A549 (cell line): ENCODE measurements around the gene VEGFC. TPM values are rescaled to one million over a fixed set of nuclear protein-coding genes. Genes with fewer than 3 reads are reported as not detected.
A peak's percentile ranks its signal among the peaks of the same experiment; 100 is the strongest.

Experiments used
- ATAC-seq, 2 experiments: fragments of 200-7000 bp in 1 of 2; fragments of >200 bp in 1 of 2; cut with Nextera tagmentation in 1 of 2; cut with Tn5 transposase in 1 of 2; 3 replicates each; pipeline versions ENCODE4 v1.8.0 to v1.9.1; 2018 to 2020; ENCODE audit warnings: mild to moderate bottlenecking in 1 of 2, moderate library complexity in 1 of 2
- CTCF ChIA-PET: fragments of 300-600 bp; sonication (Branson Sonifier 250); formaldehyde crosslinking; extraction: SDS; loops from one replicate; lab custom pipeline; 2021; ENCODE audit warnings: antibody characterized with exemption, inconsistent platforms; lab: Yijun Ruan, JAX
- POLR2A ChIA-PET: fragments of 350-600 bp; formaldehyde crosslinking; extraction: SDS; loops from one replicate; lab custom pipeline; 2021; ENCODE audit warnings: antibody characterized with exemption, inconsistent platforms; lab: Yijun Ruan, JAX
- DNase-seq, 2 experiments: peaks; one replicate each; pipeline versions ENCODE4 v3.0.0 to v3.0.0-alpha.2; 2011 to 2016; ENCODE audit warnings: low read depth in 1 of 2, low spot score in 1 of 2
- FAIRE-seq: peaks from 2 replicates; lab custom pipeline; 2011; peaks lifted over from hg19 to GRCh38; lab: Jason Lieb, UNC
- H3K27ac ChIP-seq, 2 experiments: fragments of >200 bp; sonication (Bioruptor Twin); formaldehyde crosslinking; 3 replicates each; pipeline ENCODE4 v1.5.1; 2016 to 2017
- H3K4me1 ChIP-seq: fragments of >200 bp; sonication (Bioruptor Twin); formaldehyde crosslinking; 3 replicates; pipeline ENCODE4 v1.6.1; 2016
- H3K4me2 ChIP-seq: fragments of >200 bp; sonication (Bioruptor Twin); formaldehyde crosslinking; 3 replicates; pipeline ENCODE4 v1.6.1; 2016
- H3K4me3 ChIP-seq: fragments of >200 bp; sonication (Bioruptor Twin); formaldehyde crosslinking; 3 replicates; pipeline ENCODE4 v1.5.1; 2016
- H3K9me3 ChIP-seq: fragments of >200 bp; sonication (Bioruptor Twin); formaldehyde crosslinking; 3 replicates; pipeline ENCODE4 v1.6.1; 2016
- CTCF ChIP-seq: fragments of >200 bp; sonication (Bioruptor Twin); formaldehyde crosslinking; IDR thresholded peaks from 3 replicates; pipeline ENCODE4 v1.5.1; 2016
- EHF ChIP-seq: fragments of 250-450 bp; sonication (Bioruptor Pico); IDR thresholded peaks from 2 replicates; pipeline ENCODE4 v1.5.0; 2020; ENCODE audit warnings: mild to moderate bottlenecking
- EP300 ChIP-seq, 2 experiments: fragments of >200 bp; sonication (Bioruptor Twin); formaldehyde crosslinking; IDR thresholded peaks; 2 replicates in 1 of 2; 3 replicates in 1 of 2; pipeline ENCODE4 v1.6.1; 2016 to 2017
- ESRRA ChIP-seq: fragments of 150-350 bp; IDR thresholded peaks from 2 replicates; pipeline ENCODE4 v1.6.1; 2014; ENCODE audit warnings: mild to moderate bottlenecking, low read length, borderline replicate concordance
- FOSL2 ChIP-seq, 2 experiments: fragments of 450-650 bp in 1 of 2; fragments of >200 bp in 1 of 2; sonication (Bioruptor Twin) in 1 of 2; formaldehyde crosslinking; IDR thresholded peaks; 2 replicates each; pipeline versions ENCODE4 v1.5.0 to v1.6.1; 2016 to 2020; ENCODE audit warnings: mild to moderate bottlenecking in 1 of 2, moderate library complexity in 1 of 2
- GATA3 ChIP-seq: IDR thresholded peaks from 2 replicates; pipeline ENCODE4 v1.6.1; 2012; ENCODE audit warnings: borderline replicate concordance
- HES2 ChIP-seq: fragments of >200 bp; sonication (Bioruptor Twin); formaldehyde crosslinking; IDR thresholded peaks from 2 replicates; pipeline ENCODE4 v1.6.1; 2016
- HEYL ChIP-seq: fragments of 250-450 bp; sonication (Bioruptor Pico); IDR thresholded peaks from 2 replicates; pipeline ENCODE4 v1.8.0; 2021; ENCODE audit warnings: mild to moderate bottlenecking, moderate library complexity
- JUN ChIP-seq, 2 experiments: fragments of >200 bp; sonication (Bioruptor Twin); formaldehyde crosslinking; IDR thresholded peaks; 2 replicates in 1 of 2; 3 replicates in 1 of 2; pipeline ENCODE4 v1.6.1; 2016 to 2017
- KDM1A ChIP-seq: fragments of 200-600 bp; sonication (generic); IDR thresholded peaks from 2 replicates; pipeline ENCODE4 v1.6.1; 2016; ENCODE audit warnings: low read depth, mild to moderate bottlenecking
- KDM5A ChIP-seq: fragments of 200-600 bp; sonication (generic); IDR thresholded peaks from 2 replicates; pipeline ENCODE4 v1.6.1; 2016; ENCODE audit warnings: antibody characterized with exemption, mild to moderate bottlenecking
- MAFK ChIP-seq: fragments of 450-650 bp; IDR thresholded peaks from 2 replicates; pipeline ENCODE4 v1.6.1; 2014; ENCODE audit not compliant: partially characterized antibody
- MYC ChIP-seq: IDR thresholded peaks from 2 replicates; pipeline ENCODE4 v1.6.1; 2012; ENCODE audit warnings: mild to moderate bottlenecking, inconsistent platforms, low read length, improper control_type of control experiment, borderline replicate concordance
- NPAS2 ChIP-seq: fragments of 250-450 bp; sonication (Bioruptor Pico); IDR thresholded peaks from 2 replicates; pipeline ENCODE4 v1.8.0; 2022; ENCODE audit warnings: mild to moderate bottlenecking, moderate library complexity, borderline replicate concordance
- NR3C1 ChIP-seq: fragments of >200 bp; sonication (Bioruptor Twin); formaldehyde crosslinking; IDR thresholded peaks from 3 replicates; pipeline ENCODE4 v1.6.1; 2017
- POLR2A ChIP-seq: IDR thresholded peaks from 2 replicates; pipeline ENCODE4 v1.6.1; 2012; ENCODE audit warnings: mild to moderate bottlenecking, low read length
- POLR2AphosphoS2 ChIP-seq: conservative IDR thresholded peaks from 2 replicates; pipeline ENCODE4 v1.6.1; 2012; ENCODE audit warnings: low read length, improper control_type of control experiment, inconsistent platforms
- RAD21 ChIP-seq, 2 experiments: fragments of >200 bp in 1 of 2; sonication (Bioruptor Twin) in 1 of 2; formaldehyde crosslinking in 1 of 2; IDR thresholded peaks in 1 of 2; conservative IDR thresholded peaks in 1 of 2; 2 replicates in 1 of 2; 3 replicates in 1 of 2; pipeline ENCODE4 v1.6.1; 2012 to 2018; ENCODE audit warnings: inconsistent platforms in 1 of 2
- RFX5 ChIP-seq: fragments of 450-650 bp; IDR thresholded peaks from 2 replicates; pipeline ENCODE4 v1.7.1; 2014; ENCODE audit warnings: antibody characterized with exemption, mild to moderate bottlenecking, moderate library complexity
- RNF2 ChIP-seq: fragments of 200-600 bp; sonication (generic); IDR thresholded peaks from 2 replicates; pipeline ENCODE4 v1.6.1; 2016; ENCODE audit warnings: low read depth, mild to moderate bottlenecking, antibody characterized with exemption, moderate library complexity, borderline replicate concordance
- SREBF2 ChIP-seq: fragments of 450-650 bp; IDR thresholded peaks from 2 replicates; pipeline ENCODE4 v1.6.1; 2014; ENCODE audit warnings: mild to moderate bottlenecking, moderate library complexity
- TP53 ChIP-seq: fragments of 250-450 bp; sonication (Bioruptor Pico); IDR thresholded peaks from 2 replicates; pipeline ENCODE4 v1.5.0; 2021; ENCODE audit warnings: mild to moderate bottlenecking, moderate library complexity
- ZNF302 ChIP-seq: fragments of 250-450 bp; sonication (Bioruptor Pico); IDR thresholded peaks from 2 replicates; pipeline ENCODE4 v1.9.0; 2021; ENCODE audit warnings: inconsistent platforms, mild to moderate bottlenecking, moderate library complexity
- WGBS: methylation state at CpG from one replicate; pipeline ENCODE4 v1.1.6; 2017; ENCODE audit errors: missing lambda C conversion rate; 5-methylcytosine and 5-hydroxymethylcytosine counted together
- polyA plus RNA-seq, 4 experiments: library from polyadenylated mRNA; depleted of rRNA in 3 of 4; stranded (reverse); fragments of >200 nt; fragmentation: RNase III in 1 of 4; extraction: RNeasy Plus Mini Kit Qiagen cat#74134 plus additional on column Dnase treatment in 1 of 4; gene quantifications; 2 replicates in 3 of 4; 3 replicates in 1 of 4; pipeline ENCODE4 v1.2.3, GENCODE V29; 2011 to 2017
- TF ChIP-seq, protein P1 (sequence below): fragments of 200-600 bp; sonication (generic); IDR thresholded peaks from 2 replicates; pipeline ENCODE4 v1.6.1; 2016; ENCODE audit warnings: antibody characterized with exemption, mild to moderate bottlenecking, moderate library complexity
- TF ChIP-seq, protein P2 (sequence below): fragments of 150-350 bp; IDR thresholded peaks from 2 replicates; pipeline ENCODE4 v1.6.1; 2014; ENCODE audit warnings: low read depth, mild to moderate bottlenecking, low read length

The VEGFC gene
- polyA plus RNA-seq, 2 of the 4 experiments (the other 2 are of a cell fraction) = 11.6 to 14.4 TPM

DNA sequence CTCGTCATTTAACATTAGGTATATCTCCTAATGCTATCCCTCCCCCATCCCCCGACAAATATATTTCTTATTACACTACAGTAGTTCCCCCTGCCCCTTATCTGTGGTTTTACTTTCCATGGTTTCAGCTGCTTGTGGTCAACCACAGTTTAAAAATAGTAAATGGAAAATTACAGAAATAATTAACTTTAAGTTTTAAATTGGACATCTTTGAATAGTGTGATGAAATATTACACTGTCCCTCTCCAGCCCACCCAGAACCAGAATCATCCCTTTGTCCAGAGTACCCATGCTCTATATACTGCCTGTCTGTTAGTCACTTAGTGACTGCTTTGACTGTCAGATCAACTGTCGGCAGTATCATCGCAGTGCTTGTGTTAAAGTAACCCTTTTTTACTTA is 47.4 kb upstream of the VEGFC start:
- ChIA-PET CTCF (interaction anchor here (1.7 kb wide), 1 partner anchor 10 kb away, joined by 3 read pairs; no protein-coding TSS in a partner anchor), POLR2A (no interaction called here)
- ATAC-seq (no peak), DNase-seq (no peak), FAIRE-seq (no peak)
- peaks cover 8% of the 10 kb centered on the region for H3K4me1 ChIP-seq
- 86% methylated on average over 4 of the region's 4 CpGs for WGBS
- no peaks in the 10 kb centered on the region for H3K9me3 ChIP-seq
- H3K4me3 ChIP-seq = no peak overlapping the region
- no peak overlapping the region for H3K4me2 ChIP-seq
- H3K27ac ChIP-seq = no peak overlapping the region
- TF ChIP-seq NR3C1 = no peak
- no peak for TF ChIP-seq KDM1A
- no peak for TF ChIP-seq HES2
- TF ChIP-seq POLR2AphosphoS2 = no peak
- TF ChIP-seq MAFK = no peak
- no peak for TF ChIP-seq TP53 (CRISPR knock-in tag)
- TF ChIP-seq GATA3 = no peak
- no peak for TF ChIP-seq RFX5
- no peak for TF ChIP-seq RAD21 (conservative IDR thresholded peaks at IDR 0.05 in 1 of 2, IDR thresholded peaks at IDR 0.05 in 1 of 2)

DNA sequence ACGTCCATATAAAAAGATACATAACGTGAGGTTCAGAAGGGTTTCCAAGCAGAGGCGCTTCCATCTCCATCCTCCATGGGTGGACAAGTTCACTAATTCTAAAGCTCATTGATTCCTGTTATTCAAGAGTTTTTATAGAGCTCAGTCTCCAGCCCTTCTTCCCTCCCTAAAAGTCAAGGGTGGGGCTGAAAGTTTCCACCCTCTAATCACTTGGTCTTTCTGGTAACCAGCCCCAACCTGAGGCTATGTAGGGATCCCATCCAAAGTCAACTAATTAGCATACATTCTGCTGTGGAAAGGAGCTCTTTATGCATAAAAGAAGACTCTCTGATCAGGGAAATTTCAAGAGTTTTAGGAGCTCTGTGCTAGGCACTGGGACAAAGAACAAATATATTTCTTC is 46.9 kb upstream of the VEGFC start:
- TF ChIP-seq MYC = no peak
- no peak for TF ChIP-seq KDM5A
- no peak for TF ChIP-seq SREBF2
- TF ChIP-seq, protein P1, sequence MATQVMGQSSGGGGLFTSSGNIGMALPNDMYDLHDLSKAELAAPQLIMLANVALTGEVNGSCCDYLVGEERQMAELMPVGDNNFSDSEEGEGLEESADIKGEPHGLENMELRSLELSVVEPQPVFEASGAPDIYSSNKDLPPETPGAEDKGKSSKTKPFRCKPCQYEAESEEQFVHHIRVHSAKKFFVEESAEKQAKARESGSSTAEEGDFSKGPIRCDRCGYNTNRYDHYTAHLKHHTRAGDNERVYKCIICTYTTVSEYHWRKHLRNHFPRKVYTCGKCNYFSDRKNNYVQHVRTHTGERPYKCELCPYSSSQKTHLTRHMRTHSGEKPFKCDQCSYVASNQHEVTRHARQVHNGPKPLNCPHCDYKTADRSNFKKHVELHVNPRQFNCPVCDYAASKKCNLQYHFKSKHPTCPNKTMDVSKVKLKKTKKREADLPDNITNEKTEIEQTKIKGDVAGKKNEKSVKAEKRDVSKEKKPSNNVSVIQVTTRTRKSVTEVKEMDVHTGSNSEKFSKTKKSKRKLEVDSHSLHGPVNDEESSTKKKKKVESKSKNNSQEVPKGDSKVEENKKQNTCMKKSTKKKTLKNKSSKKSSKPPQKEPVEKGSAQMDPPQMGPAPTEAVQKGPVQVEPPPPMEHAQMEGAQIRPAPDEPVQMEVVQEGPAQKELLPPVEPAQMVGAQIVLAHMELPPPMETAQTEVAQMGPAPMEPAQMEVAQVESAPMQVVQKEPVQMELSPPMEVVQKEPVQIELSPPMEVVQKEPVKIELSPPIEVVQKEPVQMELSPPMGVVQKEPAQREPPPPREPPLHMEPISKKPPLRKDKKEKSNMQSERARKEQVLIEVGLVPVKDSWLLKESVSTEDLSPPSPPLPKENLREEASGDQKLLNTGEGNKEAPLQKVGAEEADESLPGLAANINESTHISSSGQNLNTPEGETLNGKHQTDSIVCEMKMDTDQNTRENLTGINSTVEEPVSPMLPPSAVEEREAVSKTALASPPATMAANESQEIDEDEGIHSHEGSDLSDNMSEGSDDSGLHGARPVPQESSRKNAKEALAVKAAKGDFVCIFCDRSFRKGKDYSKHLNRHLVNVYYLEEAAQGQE = no peak
- TF ChIP-seq ESRRA = no peak
- TF ChIP-seq EHF (CRISPR knock-in tag) = no peak
- TF ChIP-seq TP53 (CRISPR knock-in tag) = no peak
- no peak for TF ChIP-seq FOSL2 (IDR thresholded peaks at IDR 0.05)
- no peak for TF ChIP-seq FOSL2 (CRISPR knock-in tag; IDR thresholded peaks at IDR 0.05)
- TF ChIP-seq HEYL (CRISPR knock-in tag) = no peak
- no peak for TF ChIP-seq CTCF
- TF ChIP-seq ZNF302 (CRISPR knock-in tag) = no peak
- TF ChIP-seq, protein P2, sequence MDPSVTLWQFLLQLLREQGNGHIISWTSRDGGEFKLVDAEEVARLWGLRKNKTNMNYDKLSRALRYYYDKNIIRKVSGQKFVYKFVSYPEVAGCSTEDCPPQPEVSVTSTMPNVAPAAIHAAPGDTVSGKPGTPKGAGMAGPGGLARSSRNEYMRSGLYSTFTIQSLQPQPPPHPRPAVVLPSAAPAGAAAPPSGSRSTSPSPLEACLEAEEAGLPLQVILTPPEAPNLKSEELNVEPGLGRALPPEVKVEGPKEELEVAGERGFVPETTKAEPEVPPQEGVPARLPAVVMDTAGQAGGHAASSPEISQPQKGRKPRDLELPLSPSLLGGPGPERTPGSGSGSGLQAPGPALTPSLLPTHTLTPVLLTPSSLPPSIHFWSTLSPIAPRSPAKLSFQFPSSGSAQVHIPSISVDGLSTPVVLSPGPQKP = no peak
- TF ChIP-seq NPAS2 = no peak
- TF ChIP-seq JUN (IDR thresholded peaks at IDR 0.05) = no peak
- no peak for TF ChIP-seq POLR2A
- TF ChIP-seq EP300 (IDR thresholded peaks at IDR 0.05) = no peak
- TF ChIP-seq RNF2 = no peak
- Histone ChIP-seq H3K27ac (peak overlapping the region in 1 of 2 experiments; percentile 33; a peak in 2 of 6 replicates), H3K4me2 (0 out of 3 replicates have a peak overlapping the region, but pooled peaks have one; percentile 21), H3K9me3 (no peaks in the 10 kb centered on the region), H3K4me1 (peaks cover 8% of the 10 kb centered on the region), H3K4me3 (no peak overlapping the region)
- ATAC-seq = no peak
- no peak for FAIRE-seq
- CTCF ChIA-PET = interaction anchor here (1.7 kb wide), 1 partner anchor 9 kb away, joined by 3 read pairs; no protein-coding TSS in a partner anchor
- DNase-seq = no peak
- 86% methylated on average over 3 of the region's 3 CpGs for WGBS
- POLR2A ChIA-PET = no interaction called here
